Adrenal gland (tissue), 12 donors: ENCODE data around the gene EMC8. TPM values are rescaled to one million over a fixed set of nuclear protein-coding genes. Genes with fewer than 3 reads are reported as not detected.

Experiments used
- DNase-seq, 7 donors: peaks; one replicate each; pipeline ENCODE4 v3.0.0-alpha.2; 2019 to 2020
- H3K27ac ChIP-seq, 5 donors: fragments of 200-600 bp; sonication (generic) in 4 of 5; 1 replicate in 3 of 5; 2 replicates in 2 of 5; pipeline versions ENCODE4 v1.5.1 to v1.8.0; 2016 to 2020; ENCODE audit warnings: mild to moderate bottlenecking in 1 of 5
- H3K27me3 ChIP-seq: fragments of 200-600 bp; 2 replicates; pipeline ENCODE4 v1.8.0; 2021
- H3K36me3 ChIP-seq, 2 donors: fragments of 200-600 bp; replicated peaks in 1 of 2; 1 replicate in 1 of 2; 2 replicates in 1 of 2; pipeline versions ENCODE4 v1.5.1 to v1.8.0; 2018 to 2022
- H3K4me1 ChIP-seq, 2 donors: fragments of 200-600 bp; replicated peaks in 1 of 2; 1 replicate in 1 of 2; 2 replicates in 1 of 2; pipeline versions ENCODE4 v1.5.1 to v1.8.0; 2018 to 2021
- H3K4me3 ChIP-seq, 4 donors: fragments of 200-600 bp; sonication (generic) in 3 of 4; one replicate each; pipeline ENCODE4 v1.5.1; 2016 to 2018
- H3K9me3 ChIP-seq, 3 donors: fragments of 200-600 bp; sonication (generic) in 1 of 3; replicated peaks in 1 of 3; 1 replicate in 2 of 3; 2 replicates in 1 of 3; pipeline versions ENCODE4 v1.5.1 to v1.8.0; 2016 to 2021
- CTCF ChIP-seq, 6 experiments: fragments of 450-650 bp in 4 of 6; fragments of 200-600 bp in 2 of 6; sonication (generic) in 1 of 6; IDR thresholded peaks; 1 replicate in 5 of 6; 2 replicates in 1 of 6; pipeline versions ENCODE4 v1.5.1 to v1.8.0; 2016 to 2021; ENCODE audit warnings: antibody characterized with exemption in 6 of 6, mild to moderate bottlenecking in 2 of 6, moderate library complexity in 1 of 6
- POLR2A ChIP-seq, 2 donors: fragments of 450-650 bp; IDR thresholded peaks; one replicate each; pipeline ENCODE4 v1.6.1; 2017; ENCODE audit warnings: antibody characterized with exemption in 2 of 2, mild to moderate bottlenecking in 2 of 2, moderate library complexity in 1 of 2
- WGBS, 4 donors: extraction: QIAGEN DNeasy Blood & Tissue Kit in 2 of 4; methylation state at CpG; one replicate each; pipeline versions ENCODE4 v1.1.5 to v1.1.7; 2013 to 2017; 5-methylcytosine and 5-hydroxymethylcytosine counted together
- intact Hi-C, 2 donors: fragments of 100-400 bp; cut with DNase I; formaldehyde crosslinking; loops; one replicate each; pipeline versions ENCODE4 v1.14.1 to v1.15.0; 2022 to 2023
- polyA plus RNA-seq, 3 donors: library from polyadenylated mRNA; stranded (reverse); fragments of 200-250 nt in 2 of 3; fragments of 350-450 nt in 1 of 3; fragmentation: Illumina TruSeq in 1 of 3; extraction: RNeasy Lipid Tissue Mini Kit (QIAGEN cat#74804) in 1 of 3; gene quantifications; one replicate each; pipeline ENCODE4 v1.2.3, GENCODE V29; 2013 to 2014
- total RNA-seq, 9 donors: library from RNA; depleted of rRNA in 4 of 9; stranded (reverse); fragments of >200 nt in 4 of 9; fragments of 120-200 nt in 1 of 9; fragmentation: NEBNext Ultra II Directional in 1 of 9; extraction: Animal tissue kit (Norgen Biotek cat#: 25700) in 1 of 9; gene quantifications; one replicate each; pipeline versions ENCODE4 v1.1.0 to v1.2.4, GENCODE V29; 2013 to 2023
- donor health status: healthy with polysubstance abuse.
- donor health status: Bipolar disorder and iron deficiency.
- donor health status: DM: yes; HTN: yes; CAD: no.
- donor health status: DM: no; HTN: no; CAD: no.
- donor health status: DM: no; HTN: no; CAD: no.
- donor health status: DM: yes; HTN: yes; CAD: no.

EMC8 gene
- total and polyA plus RNA-seq, 12 donors: 10.7 to 53.8 (median 24.1) TPM

DNA sequence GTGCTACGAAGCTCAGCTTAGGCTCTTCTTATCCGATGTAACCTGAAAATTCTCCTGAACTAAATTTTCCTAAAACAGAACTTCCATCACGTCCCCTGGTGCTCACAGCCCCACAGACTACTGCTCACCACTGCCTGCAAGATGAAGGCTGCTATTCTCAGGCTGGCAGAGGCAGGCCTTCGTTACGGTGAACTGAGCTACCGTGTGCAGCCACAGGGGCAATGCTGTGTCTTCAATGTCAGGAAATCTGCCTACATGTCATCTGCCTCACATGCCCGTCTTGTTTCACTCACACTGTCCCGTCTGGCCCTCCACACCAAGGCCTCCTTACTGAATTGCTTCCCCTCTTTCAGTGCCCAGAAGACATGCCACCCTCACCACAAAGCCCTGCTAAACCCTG, 15.9 kb downstream of the EMC8 start:
- 89 to 94% (median 92%) methylated on average over 8 of the region's 8 CpGs for WGBS, 4 donors
- intact Hi-C loops: no loop called here
- H3K9me3 ChIP-seq: no peaks in the 10 kb centered on the region
- no peak for TF ChIP-seq CTCF (IDR thresholded peaks at IDR 0.05)
- no peaks in the 10 kb centered on the region for H3K4me1 ChIP-seq
- no peak for DNase-seq
- H3K4me3 ChIP-seq: no peak overlapping the region
- peaks cover 0 to 50% of the 10 kb centered on the region in 2 donors for H3K36me3 ChIP-seq
- H3K27me3 ChIP-seq: no peaks in the 10 kb centered on the region
- H3K27ac ChIP-seq: no peak overlapping the region

GRCh38 chr16:85782451-85782850, 16.9 kb downstream of the EMC8 start:
- Histone ChIP-seq H3K9me3 (no peaks in the 10 kb centered on the region), H3K36me3 (peaks cover 0 to 40% of the 10 kb centered on the region in 2 donors), H3K27ac (no peak overlapping the region), H3K27me3 (no peaks in the 10 kb centered on the region), H3K4me1 (no peaks in the 10 kb centered on the region), H3K4me3 (no peak overlapping the region)
- intact Hi-C loops: no loop called here
- 82 to 89% (median 87%) methylated on average over 6 of the region's 6 CpGs for WGBS, 4 donors
- DNase-seq: no peak
- TF ChIP-seq POLR2A (IDR thresholded peaks at IDR 0.05): no peak
- TF ChIP-seq CTCF (IDR thresholded peaks at IDR 0.05): no peak

- intact Hi-C loops: no loop called here
- H3K36me3 ChIP-seq: peaks cover 0 to 34% of the 10 kb centered on the region in 2 donors
- no peak overlapping the region for H3K27ac ChIP-seq
These were observed 17.5 kb downstream of the EMC8 start for GRCh38 chr16:85781695-85782370.

DNA sequence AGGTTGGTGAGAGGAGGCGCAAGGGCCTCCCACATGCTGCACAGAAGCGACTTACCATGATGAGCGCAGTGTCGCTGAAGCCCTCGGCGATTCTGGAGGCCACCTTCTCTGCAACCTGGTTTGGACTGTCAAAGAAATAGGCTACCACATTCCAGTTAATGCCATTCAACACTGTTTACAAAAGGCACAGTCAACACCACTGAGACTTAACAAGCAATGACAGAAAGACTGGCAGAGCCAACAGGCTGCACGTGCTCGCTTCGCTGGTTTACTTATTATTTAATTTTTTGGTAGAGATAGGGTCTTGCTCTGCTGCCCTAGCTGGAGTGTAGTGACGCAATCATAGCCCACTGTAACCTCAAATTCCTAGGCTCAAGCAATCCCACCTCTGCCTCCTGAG, 18.2 kb downstream of the EMC8 start:
- no peak for TF ChIP-seq CTCF (IDR thresholded peaks at IDR 0.05)
- TF ChIP-seq POLR2A (IDR thresholded peaks at IDR 0.05): no peak
- H3K9me3 ChIP-seq: no peaks in the 10 kb centered on the region
- H3K4me3 ChIP-seq: no peak overlapping the region
- 87 to 99% (median 87%) methylated on average over 10 of the region's 10 CpGs for WGBS, 4 donors
- H3K36me3 ChIP-seq: peaks cover 0 to 28% of the 10 kb centered on the region in 2 donors
- H3K27ac ChIP-seq: no peak overlapping the region
- H3K27me3 ChIP-seq: no peaks in the 10 kb centered on the region
- DNase-seq: no peak
- H3K4me1 ChIP-seq: no peaks in the 10 kb centered on the region
- intact Hi-C loops: no loop called here

More at GRCh38 chr16:85781695-85782370, 17.5 kb downstream of the EMC8 start:
- no peaks in the 10 kb centered on the region for H3K4me1 ChIP-seq
- no peaks in the 10 kb centered on the region for H3K27me3 ChIP-seq
- TF ChIP-seq CTCF (IDR thresholded peaks at IDR 0.05) (no peak), POLR2A (IDR thresholded peaks at IDR 0.05) (no peak)
- H3K9me3 ChIP-seq: no peaks in the 10 kb centered on the region
- no peak overlapping the region for H3K4me3 ChIP-seq
- WGBS, 4 donors: 74 to 89% (median 81%) methylated on average over 12 to 16 of the region's 16 CpGs
- peak; percentile 32 to 68 (median 45) for DNase-seq
